Right lung (tissue), 5 donors: Measurements from ENCODE around the gene CNOT3. TPM values are rescaled to one million over a fixed set of nuclear protein-coding genes. Genes with fewer than 3 reads are reported as not detected.

Experiments used
- DNase-seq, 2 donors: peaks; one replicate each; pipeline ENCODE4 v3.0.0-alpha.2; 2013
- polyA plus RNA-seq, 5 donors: library from polyadenylated mRNA; unstranded; fragments of 120-200 nt; gene quantifications; one replicate each; pipeline versions ENCODE4 v1.2.1 to v1.2.3, GENCODE V29; 2013; ENCODE audit warnings: inconsistent platforms in 1 of 5, low replicate concordance in 1 of 5; ENCODE audit not compliant: insufficient read length in 5 of 5, insufficient read depth in 1 of 5

Gene CNOT3
- polyA plus RNA-seq, 5 donors = 54.3 to 69.4 (median 59.5) TPM

- no peak for DNase-seq
Observed at GRCh38 chr19:54147676-54148075, 10.1 kb downstream of the CNOT3 start.

GRCh38 chr19:54148158-54148557, 10.6 kb downstream of the CNOT3 start:
- no peak for DNase-seq

GRCh38 chr19:54149021-54149812, 11.7 kb downstream of the CNOT3 start:
- no peak for DNase-seq

GRCh38 chr19:54151362-54152035, 13.9 kb downstream of the CNOT3 start:
- no peak for DNase-seq

- DNase-seq = no peak
Observed at GRCh38 chr19:54152267-54152666, 14.7 kb downstream of the CNOT3 start.

- no peak for DNase-seq
Observed at GRCh38 chr19:54152878-54153524, 15.4 kb downstream of the CNOT3 start.

GRCh38 chr19:54153731-54154326, 16.3 kb downstream of the CNOT3 start:
- DNase-seq = no peak

- no peak for DNase-seq
Observed at GRCh38 chr19:54154603-54155345, 17.2 kb downstream of the CNOT3 start.

GRCh38 chr19:54155694-54156093, 18.1 kb downstream of the CNOT3 start:
- DNase-seq = no peak

GRCh38 chr19:54156490-54156889, 18.9 kb downstream of the CNOT3 start:
- DNase-seq = no peak

GRCh38 chr19:54156953-54157352, 19.4 kb downstream of the CNOT3 start:
- DNase-seq = no peak

GRCh38 chr19:54158812-54159351, 21.3 kb downstream of the CNOT3 start:
- DNase-seq = no peak

- peak; percentile 99 to 100 for DNase-seq
Observed at GRCh38 chr19:54159352-54160181, 22.0 kb downstream of the CNOT3 start, which contains the start of gene LENG1. Gene LENG1 (minus strand): TSS chr19:54159721. CDS start chr19:54159695, 26 bp downstream.

- DNase-seq = peak in 1 of 2 donors; percentile 19
Observed at GRCh38 chr19:54160182-54160811, 22.7 kb downstream of the CNOT3 start.

GRCh38 chr19:54160854-54161253, 23.3 kb downstream of the CNOT3 start:
- DNase-seq = no peak

GRCh38 chr19:54162241-54162805, 24.8 kb downstream of the CNOT3 start:
- DNase-seq = peak; percentile 60 to 71

- no peak for DNase-seq
Observed at GRCh38 chr19:54162884-54163283, 25.3 kb downstream of the CNOT3 start.

- no peak for DNase-seq
Observed at GRCh38 chr19:54164369-54165068, 27.0 kb downstream of the CNOT3 start.

- DNase-seq = no peak
Observed at GRCh38 chr19:54165222-54165621, 27.7 kb downstream of the CNOT3 start.
